H1 (cell line): ENCODE results near the gene HSPD1. TPM values are rescaled to one million over a fixed set of nuclear protein-coding genes. Genes with fewer than 3 reads are reported as not detected.

ENCODE experiments used
- HDAC2 ChIP-seq, 2 experiments: fragments of 300-600 bp in 1 of 2; sonication (generic) in 1 of 2; IDR thresholded peaks; 2 replicates each; pipeline ENCODE4 v1.6.1; 2011 to 2012; ENCODE audit warnings: low read depth in 2 of 2, low read length in 2 of 2, mild to moderate bottlenecking in 2 of 2, moderate library complexity in 2 of 2, borderline replicate concordance in 1 of 2, inconsistent platforms in 1 of 2
- JUN ChIP-seq: IDR thresholded peaks from 2 replicates; pipeline ENCODE4 v1.6.1; 2011; ENCODE audit warnings: low read depth, mild to moderate bottlenecking, improper control_type of control experiment, low read length
- RXRA ChIP-seq: IDR thresholded peaks from 2 replicates; pipeline ENCODE4 v1.6.1; 2011; ENCODE audit warnings: low read depth, mild to moderate bottlenecking, low read length, moderate library complexity; ENCODE audit not compliant: insufficient read depth
- polyA plus RNA-seq, 7 experiments: library from polyadenylated mRNA; depleted of rRNA in 3 of 7; stranded (reverse) in 5 of 7; unstranded in 2 of 7; fragments of >200 nt in 5 of 7; fragments of 200-250 nt in 2 of 7; gene quantifications; 1 replicate in 5 of 7; 2 replicates in 1 of 7; 4 replicates in 1 of 7; pipeline versions ENCODE4 v1.2.1 to v1.2.3, GENCODE V29; 2011 to 2013; ENCODE audit warnings: missing spikeins in 2 of 7, mixed read lengths in 2 of 7
- total RNA-seq: library from RNA; stranded (reverse); fragmentation: NEBNext Ultra II Directional; extraction: Animal tissue kit (Norgen Biotek cat#: 25700); gene quantifications from 2 replicates; pipeline ENCODE4 v1.2.1, GENCODE V29; 2021

Gene HSPD1
- total and polyA plus RNA-seq, 2 of the 8 experiments (the other 6 are each of a cell fraction or from before 2014, with no cell fraction given) = 221 to 1,108 TPM

DNA sequence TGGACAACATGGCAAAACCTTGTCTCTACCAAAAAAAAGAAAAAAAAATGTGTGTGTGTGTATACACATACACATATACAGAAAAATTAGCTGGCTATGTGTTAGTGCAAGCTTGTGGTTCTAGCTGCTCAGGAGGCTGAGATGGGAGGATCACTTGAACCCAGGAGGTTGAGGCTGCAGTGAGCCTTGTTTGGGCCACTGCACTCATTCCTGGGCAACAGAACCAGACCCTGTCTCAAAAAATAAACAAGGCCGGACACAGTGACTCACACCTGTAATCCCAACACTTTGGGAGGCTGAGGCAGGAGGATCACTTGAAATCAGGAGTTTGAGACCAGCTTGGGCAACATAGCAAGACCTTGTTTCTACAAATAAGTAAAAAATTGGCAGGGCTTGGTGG, 44.2 kb downstream of the HSPD1 start (continued):
- TF ChIP-seq JUN (no peak), RXRA (no peak), HDAC2 (IDR thresholded peaks at IDR 0.05; ENCODE audit: borderline replicate concordance in 1 of 2, low read depth in 2 of 2, low read length in 2 of 2) (no peak)
- TF ChIP-seq, all 59 proteins: peak for 0
